ENCODE data around the gene SIRT6. TPM values are rescaled to one million over a fixed set of nuclear protein-coding genes. Genes with fewer than 3 reads are reported as not detected.
A peak's percentile ranks its signal among the peaks of the same experiment; 100 is the strongest.

Gene SIRT6
- total and polyA plus RNA-seq, 10 of the 15 experiments (the other 5 are each of a cell fraction or from before 2014, with no cell fraction given), result 1.3 to 49.6 (median 24.2) TPM

DNA sequence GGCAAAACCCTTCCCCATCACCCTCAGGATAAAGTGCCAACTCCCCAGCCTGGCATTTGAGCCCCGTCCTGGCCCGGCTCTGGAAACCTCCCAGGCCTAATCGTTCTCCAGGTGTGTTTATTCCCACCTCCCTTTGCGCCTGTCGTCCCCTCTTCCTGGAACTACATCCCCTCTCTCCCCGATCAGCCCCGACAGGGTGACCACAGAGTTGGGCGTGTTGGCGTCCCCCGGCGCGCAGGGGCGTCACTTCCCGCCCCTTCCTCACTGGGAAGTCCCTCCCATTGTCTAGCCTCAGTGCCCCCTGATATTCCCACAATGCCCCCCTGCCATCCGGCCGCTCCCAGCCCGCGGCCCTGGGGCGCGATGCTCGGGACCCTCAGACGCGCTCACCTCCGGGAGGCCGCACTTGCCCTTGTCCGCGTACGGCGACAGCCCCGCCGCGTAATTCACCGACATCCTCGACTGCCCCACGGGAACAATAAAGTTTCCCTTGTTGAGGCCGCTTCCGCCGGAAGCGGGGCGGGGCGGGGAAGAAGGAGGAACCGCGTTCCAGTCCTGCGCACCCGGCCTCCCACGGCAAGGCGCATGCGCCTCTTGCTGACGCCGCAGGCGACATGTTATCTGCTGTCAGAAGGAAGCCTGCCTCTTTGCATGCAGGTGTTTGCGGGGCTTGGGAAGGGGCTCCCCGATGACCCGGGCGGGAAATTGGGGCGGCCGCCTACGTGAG, at the start of gene SIRT6, which contains the start of gene ANKRD24 (continued):
- TF ChIP-seq, protein P1, sequence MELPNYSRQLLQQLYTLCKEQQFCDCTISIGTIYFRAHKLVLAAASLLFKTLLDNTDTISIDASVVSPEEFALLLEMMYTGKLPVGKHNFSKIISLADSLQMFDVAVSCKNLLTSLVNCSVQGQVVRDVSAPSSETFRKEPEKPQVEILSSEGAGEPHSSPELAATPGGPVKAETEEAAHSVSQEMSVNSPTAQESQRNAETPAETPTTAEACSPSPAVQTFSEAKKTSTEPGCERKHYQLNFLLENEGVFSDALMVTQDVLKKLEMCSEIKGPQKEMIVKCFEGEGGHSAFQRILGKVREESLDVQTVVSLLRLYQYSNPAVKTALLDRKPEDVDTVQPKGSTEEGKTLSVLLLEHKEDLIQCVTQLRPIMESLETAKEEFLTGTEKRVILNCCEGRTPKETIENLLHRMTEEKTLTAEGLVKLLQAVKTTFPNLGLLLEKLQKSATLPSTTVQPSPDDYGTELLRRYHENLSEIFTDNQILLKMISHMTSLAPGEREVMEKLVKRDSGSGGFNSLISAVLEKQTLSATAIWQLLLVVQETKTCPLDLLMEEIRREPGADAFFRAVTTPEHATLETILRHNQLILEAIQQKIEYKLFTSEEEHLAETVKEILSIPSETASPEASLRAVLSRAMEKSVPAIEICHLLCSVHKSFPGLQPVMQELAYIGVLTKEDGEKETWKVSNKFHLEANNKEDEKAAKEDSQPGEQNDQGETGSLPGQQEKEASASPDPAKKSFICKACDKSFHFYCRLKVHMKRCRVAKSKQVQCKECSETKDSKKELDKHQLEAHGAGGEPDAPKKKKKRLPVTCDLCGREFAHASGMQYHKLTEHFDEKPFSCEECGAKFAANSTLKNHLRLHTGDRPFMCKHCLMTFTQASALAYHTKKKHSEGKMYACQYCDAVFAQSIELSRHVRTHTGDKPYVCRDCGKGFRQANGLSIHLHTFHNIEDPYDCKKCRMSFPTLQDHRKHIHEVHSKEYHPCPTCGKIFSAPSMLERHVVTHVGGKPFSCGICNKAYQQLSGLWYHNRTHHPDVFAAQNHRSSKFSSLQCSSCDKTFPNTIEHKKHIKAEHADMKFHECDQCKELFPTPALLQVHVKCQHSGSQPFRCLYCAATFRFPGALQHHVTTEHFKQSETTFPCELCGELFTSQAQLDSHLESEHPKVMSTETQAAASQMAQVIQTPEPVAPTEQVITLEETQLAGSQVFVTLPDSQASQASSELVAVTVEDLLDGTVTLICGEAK (IDR thresholded peaks at IDR 0.05; ENCODE audit: borderline replicate concordance), result peak; percentile 100
- TF ChIP-seq, protein P2, sequence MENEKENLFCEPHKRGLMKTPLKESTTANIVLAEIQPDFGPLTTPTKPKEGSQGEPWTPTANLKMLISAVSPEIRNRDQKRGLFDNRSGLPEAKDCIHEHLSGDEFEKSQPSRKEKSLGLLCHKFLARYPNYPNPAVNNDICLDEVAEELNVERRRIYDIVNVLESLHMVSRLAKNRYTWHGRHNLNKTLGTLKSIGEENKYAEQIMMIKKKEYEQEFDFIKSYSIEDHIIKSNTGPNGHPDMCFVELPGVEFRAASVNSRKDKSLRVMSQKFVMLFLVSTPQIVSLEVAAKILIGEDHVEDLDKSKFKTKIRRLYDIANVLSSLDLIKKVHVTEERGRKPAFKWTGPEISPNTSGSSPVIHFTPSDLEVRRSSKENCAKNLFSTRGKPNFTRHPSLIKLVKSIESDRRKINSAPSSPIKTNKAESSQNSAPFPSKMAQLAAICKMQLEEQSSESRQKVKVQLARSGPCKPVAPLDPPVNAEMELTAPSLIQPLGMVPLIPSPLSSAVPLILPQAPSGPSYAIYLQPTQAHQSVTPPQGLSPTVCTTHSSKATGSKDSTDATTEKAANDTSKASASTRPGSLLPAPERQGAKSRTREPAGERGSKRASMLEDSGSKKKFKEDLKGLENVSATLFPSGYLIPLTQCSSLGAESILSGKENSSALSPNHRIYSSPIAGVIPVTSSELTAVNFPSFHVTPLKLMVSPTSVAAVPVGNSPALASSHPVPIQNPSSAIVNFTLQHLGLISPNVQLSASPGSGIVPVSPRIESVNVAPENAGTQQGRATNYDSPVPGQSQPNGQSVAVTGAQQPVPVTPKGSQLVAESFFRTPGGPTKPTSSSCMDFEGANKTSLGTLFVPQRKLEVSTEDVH (IDR thresholded peaks at IDR 0.05; ENCODE audit: low read depth, partially characterized antibody), result peak; percentile 80
- TF ChIP-seq SPI1 (IDR thresholded peaks at IDR 0.05; ENCODE audit: borderline replicate concordance, insufficient read depth, low read depth, low read length), result peak; percentile 36; the same call in 1 of the 2 replicates
- TF ChIP-seq ZNF24 (IDR thresholded peaks at IDR 0.05), result no peak
- peak; percentile 79 for TF ChIP-seq CREB1 (IDR thresholded peaks at IDR 0.05; ENCODE audit: low read depth)
- no peak for TF ChIP-seq TCF7 (IDR thresholded peaks at IDR 0.05; ENCODE audit: borderline replicate concordance)
- TF ChIP-seq RFX5 (IDR thresholded peaks at IDR 0.05; ENCODE audit: low read depth, low read length), result no peak
- TF ChIP-seq, protein P3, sequence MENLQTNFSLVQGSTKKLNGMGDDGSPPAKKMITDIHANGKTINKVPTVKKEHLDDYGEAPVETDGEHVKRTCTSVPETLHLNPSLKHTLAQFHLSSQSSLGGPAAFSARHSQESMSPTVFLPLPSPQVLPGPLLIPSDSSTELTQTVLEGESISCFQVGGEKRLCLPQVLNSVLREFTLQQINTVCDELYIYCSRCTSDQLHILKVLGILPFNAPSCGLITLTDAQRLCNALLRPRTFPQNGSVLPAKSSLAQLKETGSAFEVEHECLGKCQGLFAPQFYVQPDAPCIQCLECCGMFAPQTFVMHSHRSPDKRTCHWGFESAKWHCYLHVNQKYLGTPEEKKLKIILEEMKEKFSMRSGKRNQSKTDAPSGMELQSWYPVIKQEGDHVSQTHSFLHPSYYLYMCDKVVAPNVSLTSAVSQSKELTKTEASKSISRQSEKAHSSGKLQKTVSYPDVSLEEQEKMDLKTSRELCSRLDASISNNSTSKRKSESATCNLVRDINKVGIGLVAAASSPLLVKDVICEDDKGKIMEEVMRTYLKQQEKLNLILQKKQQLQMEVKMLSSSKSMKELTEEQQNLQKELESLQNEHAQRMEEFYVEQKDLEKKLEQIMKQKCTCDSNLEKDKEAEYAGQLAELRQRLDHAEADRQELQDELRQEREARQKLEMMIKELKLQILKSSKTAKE (IDR thresholded peaks at IDR 0.05; ENCODE audit: low read depth, poor library complexity, severe bottlenecking), result no peak
- no peak for TF ChIP-seq NFIC (IDR thresholded peaks at IDR 0.05; ENCODE audit: low read depth, low read length)
- TF ChIP-seq, protein P4, sequence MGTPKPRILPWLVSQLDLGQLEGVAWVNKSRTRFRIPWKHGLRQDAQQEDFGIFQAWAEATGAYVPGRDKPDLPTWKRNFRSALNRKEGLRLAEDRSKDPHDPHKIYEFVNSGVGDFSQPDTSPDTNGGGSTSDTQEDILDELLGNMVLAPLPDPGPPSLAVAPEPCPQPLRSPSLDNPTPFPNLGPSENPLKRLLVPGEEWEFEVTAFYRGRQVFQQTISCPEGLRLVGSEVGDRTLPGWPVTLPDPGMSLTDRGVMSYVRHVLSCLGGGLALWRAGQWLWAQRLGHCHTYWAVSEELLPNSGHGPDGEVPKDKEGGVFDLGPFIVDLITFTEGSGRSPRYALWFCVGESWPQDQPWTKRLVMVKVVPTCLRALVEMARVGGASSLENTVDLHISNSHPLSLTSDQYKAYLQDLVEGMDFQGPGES (IDR thresholded peaks at IDR 0.05), result peak; percentile 35
- TF ChIP-seq, protein P5, sequence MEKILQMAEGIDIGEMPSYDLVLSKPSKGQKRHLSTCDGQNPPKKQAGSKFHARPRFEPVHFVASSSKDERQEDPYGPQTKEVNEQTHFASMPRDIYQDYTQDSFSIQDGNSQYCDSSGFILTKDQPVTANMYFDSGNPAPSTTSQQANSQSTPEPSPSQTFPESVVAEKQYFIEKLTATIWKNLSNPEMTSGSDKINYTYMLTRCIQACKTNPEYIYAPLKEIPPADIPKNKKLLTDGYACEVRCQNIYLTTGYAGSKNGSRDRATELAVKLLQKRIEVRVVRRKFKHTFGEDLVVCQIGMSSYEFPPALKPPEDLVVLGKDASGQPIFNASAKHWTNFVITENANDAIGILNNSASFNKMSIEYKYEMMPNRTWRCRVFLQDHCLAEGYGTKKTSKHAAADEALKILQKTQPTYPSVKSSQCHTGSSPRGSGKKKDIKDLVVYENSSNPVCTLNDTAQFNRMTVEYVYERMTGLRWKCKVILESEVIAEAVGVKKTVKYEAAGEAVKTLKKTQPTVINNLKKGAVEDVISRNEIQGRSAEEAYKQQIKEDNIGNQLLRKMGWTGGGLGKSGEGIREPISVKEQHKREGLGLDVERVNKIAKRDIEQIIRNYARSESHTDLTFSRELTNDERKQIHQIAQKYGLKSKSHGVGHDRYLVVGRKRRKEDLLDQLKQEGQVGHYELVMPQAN (conservative IDR thresholded peaks at IDR 0.05), result peak; percentile 60; the same call in 1 of the 2 replicates
- no peak for TF ChIP-seq EZH2 (IDR thresholded peaks at IDR 0.05; ENCODE audit: borderline replicate concordance, control insufficient read depth, low read depth, low read length)
- TF ChIP-seq, protein P6, sequence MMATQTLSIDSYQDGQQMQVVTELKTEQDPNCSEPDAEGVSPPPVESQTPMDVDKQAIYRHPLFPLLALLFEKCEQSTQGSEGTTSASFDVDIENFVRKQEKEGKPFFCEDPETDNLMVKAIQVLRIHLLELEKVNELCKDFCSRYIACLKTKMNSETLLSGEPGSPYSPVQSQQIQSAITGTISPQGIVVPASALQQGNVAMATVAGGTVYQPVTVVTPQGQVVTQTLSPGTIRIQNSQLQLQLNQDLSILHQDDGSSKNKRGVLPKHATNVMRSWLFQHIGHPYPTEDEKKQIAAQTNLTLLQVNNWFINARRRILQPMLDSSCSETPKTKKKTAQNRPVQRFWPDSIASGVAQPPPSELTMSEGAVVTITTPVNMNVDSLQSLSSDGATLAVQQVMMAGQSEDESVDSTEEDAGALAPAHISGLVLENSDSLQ (IDR thresholded peaks at IDR 0.05), result peak; percentile 79
- TF ChIP-seq IKZF2 (IDR thresholded peaks at IDR 0.05), result peak in 1 of 2 experiments; percentile 35; a peak in 2 of 4 replicates
